Measurements from ENCODE around the gene CFAP92. TPM values are rescaled to one million over a fixed set of nuclear protein-coding genes. Genes with fewer than 3 reads are reported as not detected.

The CFAP92 gene
- total and polyA plus RNA-seq, 4 donors, result 1.2 to 4.9 (median 2.7) TPM

DNA sequence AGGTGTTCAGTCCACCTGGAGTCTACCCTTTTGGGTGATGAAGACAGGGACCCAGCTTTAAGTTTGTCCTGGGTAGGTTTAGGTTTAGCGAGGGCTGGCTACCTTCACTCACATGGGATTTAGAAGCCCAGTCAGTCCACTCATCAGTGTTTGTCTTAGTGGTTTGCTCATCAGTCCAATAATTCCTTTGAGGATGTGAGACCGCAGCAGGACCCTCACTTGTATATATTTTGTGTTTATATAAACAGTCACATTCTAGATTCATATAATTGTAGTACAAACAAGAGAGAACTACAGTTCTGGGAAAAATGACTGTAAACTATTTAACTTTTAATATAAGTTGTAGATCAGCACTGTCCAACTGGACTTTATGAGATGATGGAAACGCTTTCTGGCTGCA, 25.4 kb upstream of the CFAP92 start:
- DNase-seq (no peak), ATAC-seq (ENCODE audit: insufficient read depth, low FRiP score) (no peak)
- WGBS, 2 donors, result 86 to 90% methylated on average over 3 of the region's 3 CpGs
- Histone ChIP-seq H3K27ac (ENCODE audit: low read depth in 1 of 2, low read length in 1 of 2) (no peak overlapping the region), H3K9ac (ENCODE audit: insufficient read depth in 1 of 2, low read length in 2 of 2) (no peak overlapping the region), H3K36me3 (ENCODE audit: control insufficient read depth in 4 of 4, insufficient read depth in 4 of 4, low read length in 4 of 4) (no peaks in the 10 kb centered on the region), H3K4me3 (no peak overlapping the region), H3K4me1 (ENCODE audit: control insufficient read depth in 5 of 5, insufficient read depth in 5 of 5, low read length in 5 of 5) (peaks cover 0 to 85% (median 36%) of the 10 kb centered on the region in 5 donors), H3K27me3 (ENCODE audit: control insufficient read depth in 3 of 3, insufficient read depth in 3 of 3, low read length in 2 of 3) (no peaks in the 10 kb centered on the region), H3K9me3 (ENCODE audit: control insufficient read depth in 4 of 4, insufficient read depth in 3 of 4, low read length in 3 of 4) (no peaks in the 10 kb centered on the region)
- TF ChIP-seq, protein P1, sequence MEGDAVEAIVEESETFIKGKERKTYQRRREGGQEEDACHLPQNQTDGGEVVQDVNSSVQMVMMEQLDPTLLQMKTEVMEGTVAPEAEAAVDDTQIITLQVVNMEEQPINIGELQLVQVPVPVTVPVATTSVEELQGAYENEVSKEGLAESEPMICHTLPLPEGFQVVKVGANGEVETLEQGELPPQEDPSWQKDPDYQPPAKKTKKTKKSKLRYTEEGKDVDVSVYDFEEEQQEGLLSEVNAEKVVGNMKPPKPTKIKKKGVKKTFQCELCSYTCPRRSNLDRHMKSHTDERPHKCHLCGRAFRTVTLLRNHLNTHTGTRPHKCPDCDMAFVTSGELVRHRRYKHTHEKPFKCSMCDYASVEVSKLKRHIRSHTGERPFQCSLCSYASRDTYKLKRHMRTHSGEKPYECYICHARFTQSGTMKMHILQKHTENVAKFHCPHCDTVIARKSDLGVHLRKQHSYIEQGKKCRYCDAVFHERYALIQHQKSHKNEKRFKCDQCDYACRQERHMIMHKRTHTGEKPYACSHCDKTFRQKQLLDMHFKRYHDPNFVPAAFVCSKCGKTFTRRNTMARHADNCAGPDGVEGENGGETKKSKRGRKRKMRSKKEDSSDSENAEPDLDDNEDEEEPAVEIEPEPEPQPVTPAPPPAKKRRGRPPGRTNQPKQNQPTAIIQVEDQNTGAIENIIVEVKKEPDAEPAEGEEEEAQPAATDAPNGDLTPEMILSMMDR (IDR thresholded peaks at IDR 0.05; ENCODE audit: control extremely low read depth, extremely low read depth), result no peak

DNA sequence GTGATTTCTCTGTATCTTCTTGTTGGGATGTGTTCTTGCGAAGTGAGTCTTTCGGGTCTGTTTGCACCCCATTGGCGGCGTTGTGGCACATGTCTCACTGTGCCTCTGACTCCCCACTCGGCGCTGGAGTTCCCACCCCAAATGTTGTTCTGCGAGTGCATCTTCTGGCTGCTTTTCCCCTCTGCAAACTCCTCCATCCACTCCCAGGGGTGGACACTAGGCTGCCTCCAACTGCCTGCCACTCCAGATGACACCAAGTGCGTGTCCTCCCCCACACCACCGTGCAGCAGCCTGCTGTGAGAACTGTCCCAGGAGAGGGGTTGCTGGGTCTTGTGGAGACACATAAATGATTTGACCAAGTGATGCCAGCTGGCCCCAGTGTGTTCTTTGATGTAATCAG, 24.9 kb upstream of the CFAP92 start:
- Histone ChIP-seq H3K36me3 (ENCODE audit: control insufficient read depth in 4 of 4, insufficient read depth in 4 of 4, low read length in 4 of 4) (no peaks in the 10 kb centered on the region), H3K9me3 (ENCODE audit: control insufficient read depth in 4 of 4, insufficient read depth in 3 of 4, low read length in 3 of 4) (no peaks in the 10 kb centered on the region), H3K27me3 (ENCODE audit: control insufficient read depth in 3 of 3, insufficient read depth in 3 of 3, low read length in 2 of 3) (no peaks in the 10 kb centered on the region), H3K4me3 (no peak overlapping the region), H3K27ac (ENCODE audit: low read depth in 1 of 2, low read length in 1 of 2) (peak overlapping the region in 1 of 2 donors; percentile 74), H3K4me1 (ENCODE audit: control insufficient read depth in 5 of 5, insufficient read depth in 5 of 5, low read length in 5 of 5) (peaks cover 0 to 87% (median 39%) of the 10 kb centered on the region in 5 donors), H3K9ac (ENCODE audit: insufficient read depth in 1 of 2, low read length in 2 of 2) (no peak overlapping the region)
- WGBS, 2 donors, result 83 to 92% methylated on average over 9 of the region's 9 CpGs
- TF ChIP-seq, protein P1 (IDR thresholded peaks at IDR 0.05; ENCODE audit: control extremely low read depth, extremely low read depth), result no peak
- no peak for DNase-seq
- no peak for ATAC-seq (ENCODE audit: insufficient read depth, low FRiP score)

- no peaks in the 10 kb centered on the region for H3K36me3 ChIP-seq (ENCODE audit: control insufficient read depth in 4 of 4, insufficient read depth in 4 of 4, low read length in 4 of 4)
- no peak overlapping the region for H3K4me3 ChIP-seq
- DNase-seq, result no peak
- no peaks in the 10 kb centered on the region for H3K27me3 ChIP-seq (ENCODE audit: control insufficient read depth in 3 of 3, insufficient read depth in 3 of 3, low read length in 2 of 3)
- no peak for ATAC-seq (ENCODE audit: insufficient read depth, low FRiP score)
- H3K9me3 ChIP-seq (ENCODE audit: control insufficient read depth in 4 of 4, insufficient read depth in 3 of 4, low read length in 3 of 4), result no peaks in the 10 kb centered on the region
- TF ChIP-seq, protein P1 (IDR thresholded peaks at IDR 0.05; ENCODE audit: control extremely low read depth, extremely low read depth), result no peak
- H3K27ac ChIP-seq (ENCODE audit: low read depth in 1 of 2, low read length in 1 of 2), result peak overlapping the region in 1 of 2 donors; percentile 80
- H3K4me1 ChIP-seq (ENCODE audit: control insufficient read depth in 5 of 5, insufficient read depth in 5 of 5, low read length in 5 of 5), result peaks cover 0 to 83% (median 39%) of the 10 kb centered on the region in 5 donors
- WGBS, 2 donors, result 59 to 60% methylated on average over 2 of the region's 2 CpGs
- H3K9ac ChIP-seq (ENCODE audit: insufficient read depth in 1 of 2, low read length in 2 of 2), result no peak overlapping the region
Measured at GRCh38 chr3:129018271-129018670, 24.4 kb upstream of the CFAP92 start.

- Histone ChIP-seq H3K27me3 (ENCODE audit: control insufficient read depth in 3 of 3, insufficient read depth in 3 of 3, low read length in 2 of 3) (no peaks in the 10 kb centered on the region), H3K27ac (ENCODE audit: low read depth in 1 of 2, low read length in 1 of 2) (peak overlapping the region; percentile 79 to 80), H3K4me1 (ENCODE audit: control insufficient read depth in 5 of 5, insufficient read depth in 5 of 5, low read length in 5 of 5) (peaks cover 0 to 78% (median 39%) of the 10 kb centered on the region in 5 donors), H3K4me3 (no peak overlapping the region), H3K9me3 (ENCODE audit: control insufficient read depth in 4 of 4, insufficient read depth in 3 of 4, low read length in 3 of 4) (no peaks in the 10 kb centered on the region), H3K9ac (ENCODE audit: insufficient read depth in 1 of 2, low read length in 2 of 2) (no peak overlapping the region), H3K36me3 (ENCODE audit: control insufficient read depth in 4 of 4, insufficient read depth in 4 of 4, low read length in 4 of 4) (no peaks in the 10 kb centered on the region)
- ATAC-seq (ENCODE audit: insufficient read depth, low FRiP score) (no peak), DNase-seq (peak; percentile 79 to 85 (median 84))
- TF ChIP-seq, protein P1 (IDR thresholded peaks at IDR 0.05; ENCODE audit: control extremely low read depth, extremely low read depth), result no peak
- 46 to 57% methylated on average over 7 of the region's 7 CpGs for WGBS, 2 donors
Measured at GRCh38 chr3:129017484-129017899, 23.6 kb upstream of the CFAP92 start.

Measured in lung (tissue), 12 donors.